Lower lobe of right lung (tissue), 2 donors: ENCODE data around the gene GADD45B. TPM values are rescaled to one million over a fixed set of nuclear protein-coding genes. Genes with fewer than 3 reads are reported as not detected.
A peak's percentile ranks its signal among the peaks of the same experiment; 100 is the strongest.

Source experiments
- ATAC-seq, 2 donors: fragments of 200-7000 bp; cut with Tn5 transposase; one replicate each; pipeline ENCODE4 v1.9.1; 2020 to 2022; ENCODE audit warnings: mild to moderate bottlenecking in 2 of 2, moderate library complexity in 2 of 2
- DNase-seq: peaks from one replicate; pipeline ENCODE4 v3.0.0-alpha.2; 2020
- H3K27ac ChIP-seq: fragments of 200-600 bp; one replicate; pipeline ENCODE4 v1.8.0; 2022
- H3K27me3 ChIP-seq: fragments of 200-600 bp; one replicate; pipeline ENCODE4 v1.8.0; 2022; ENCODE audit warnings: low read depth
- H3K36me3 ChIP-seq: fragments of 200-600 bp; one replicate; pipeline ENCODE4 v1.8.0; 2022; ENCODE audit warnings: mild to moderate bottlenecking
- H3K4me1 ChIP-seq: fragments of 200-600 bp; one replicate; pipeline ENCODE4 v1.8.0; 2022
- H3K4me3 ChIP-seq: fragments of 200-600 bp; one replicate; pipeline ENCODE4 v1.8.0; 2022; ENCODE audit warnings: mild to moderate bottlenecking
- H3K9me3 ChIP-seq: fragments of 200-600 bp; one replicate; pipeline ENCODE4 v1.8.0; 2022
- CTCF ChIP-seq: fragments of 200-600 bp; IDR thresholded peaks from one replicate; pipeline ENCODE4 v1.8.0; 2022; ENCODE audit warnings: antibody characterized with exemption, mild to moderate bottlenecking
- intact Hi-C: fragments of 100-400 bp; cut with DNase I; formaldehyde crosslinking; loops from one replicate; pipeline ENCODE4 v1.11.0; 2022
- long read RNA-seq: library from polyadenylated mRNA; unstranded; transcript quantifications from one replicate; pipeline ENCODE4 v2.0.0, GENCODE V29; 2021
- total RNA-seq: library from RNA; stranded (reverse); fragmentation: NEBNext Ultra II Directional; extraction: Animal tissue kit (Norgen Biotek cat#: 25700); gene quantifications from one replicate; pipeline ENCODE4 v1.2.1, GENCODE V29; 2021
- donor health status: DM: no; HTN: yes; CAD: no; lungs with severe emphysema.

GADD45B gene
- 89.9 TPM for total RNA-seq
- long read RNA-seq, transcript GADD45B-201 (4 exons, 1,373 nt), result major isoform, 14 of 29 reads
- long read RNA-seq, partial matches to known transcripts, result 1 of 29 reads
- long read RNA-seq, other reads (novel, unspliced or antisense), result 11 of 29 reads

- H3K4me1 ChIP-seq, result peaks cover 38% of the 10 kb centered on the region
- DNase-seq (peak; percentile 97), ATAC-seq (peak; percentile 82 to 94)
- no peaks in the 10 kb centered on the region for H3K27me3 ChIP-seq
- no peaks in the 10 kb centered on the region for H3K9me3 ChIP-seq
- H3K27ac ChIP-seq, result peak within 1 kb of the TSS; percentile 89
- no peak for TF ChIP-seq CTCF
- intact Hi-C loops, result loop anchor here (10.0 kb wide), 1 partner anchor 139 kb away; no protein-coding TSS in a partner anchor
- peaks cover 12% of the 10 kb centered on the region for H3K36me3 ChIP-seq
- H3K4me3 ChIP-seq, result peak within 1 kb of the TSS; percentile 97
Observed at GRCh38 chr19:2475702-2476450, at the start of gene GADD45B. Gene GADD45B, plus strand, starts transcription at chr19:2476127. Its CDS starts 232 bp downstream, at chr19:2476359.

GRCh38 chr19:2426611-2427428, 49.1 kb upstream of the GADD45B start:
- TF ChIP-seq CTCF, result no peak
- intact Hi-C loops, result no loop called here
- ATAC-seq (peak; percentile 23 to 45), DNase-seq (peak; percentile 62)
- H3K27ac ChIP-seq, result peak overlapping the region; percentile 95
- H3K27me3 ChIP-seq, result no peaks in the 10 kb centered on the region
- H3K4me3 ChIP-seq, result peak overlapping the region; percentile 96
- no peaks in the 10 kb centered on the region for H3K9me3 ChIP-seq
- H3K36me3 ChIP-seq, result peaks cover 27% of the 10 kb centered on the region
- H3K4me1 ChIP-seq, result peaks cover 28% of the 10 kb centered on the region

GRCh38 chr19:2427429-2428320, 48.3 kb upstream of the GADD45B start, which contains the start of gene TIMM13:
Gene TIMM13, minus strand, starts transcription at chr19:2427586. Its CDS starts 53 bp downstream, at chr19:2427533.
- DNase-seq (peak; percentile 98), ATAC-seq (peak; percentile 97)
- intact Hi-C loops, result no loop called here
- peaks cover 28% of the 10 kb centered on the region for H3K4me1 ChIP-seq
- H3K36me3 ChIP-seq, result peaks cover 31% of the 10 kb centered on the region
- H3K4me3 ChIP-seq, result peak within 1 kb of the TSS; percentile 96
- H3K27ac ChIP-seq, result peak within 1 kb of the TSS; percentile 95
- no peak for TF ChIP-seq CTCF
- H3K27me3 ChIP-seq, result no peaks in the 10 kb centered on the region
- no peaks in the 10 kb centered on the region for H3K9me3 ChIP-seq

- DNase-seq, result peak; percentile 65
- H3K36me3 ChIP-seq, result peaks cover 31% of the 10 kb centered on the region
- H3K27ac ChIP-seq, result peak overlapping the region; percentile 95
- H3K4me3 ChIP-seq, result peak overlapping the region; percentile 96
- no peak for TF ChIP-seq CTCF
- no peak for ATAC-seq
- H3K4me1 ChIP-seq, result peaks cover 28% of the 10 kb centered on the region
- intact Hi-C loops, result no loop called here
- no peaks in the 10 kb centered on the region for H3K9me3 ChIP-seq
- H3K27me3 ChIP-seq, result no peaks in the 10 kb centered on the region
Observed at GRCh38 chr19:2428321-2428690, 47.6 kb upstream of the GADD45B start.
